NCI-H1092 treated with DMSO at 0.1 percent for 48 hours (cell line): ENCODE measurements around the gene TXNRD1.
"Not testable (repeated sequence)": the region's sequence is repeated elsewhere in the genome, so short reads cannot be mapped to it uniquely, and the experiment has no call there.

Experiments used
- DNase-seq: peaks from one replicate; lab custom pipeline; 2025; lab: John Stamatoyannopoulos, UW

The TXNRD1 gene

GRCh38 chr12:104328278-104328677, 112.7 kb downstream of the TXNRD1 start:
- DNase-seq = not testable (repeated sequence)

- DNase-seq = no peak
Observed at GRCh38 chr12:104328790-104329189, 113.2 kb downstream of the TXNRD1 start.

- no peak for DNase-seq
Observed at GRCh38 chr12:104329707-104330532, 114.3 kb downstream of the TXNRD1 start.

- no peak for DNase-seq
Observed at GRCh38 chr12:104331376-104331775, 115.8 kb downstream of the TXNRD1 start.

GRCh38 chr12:104332273-104332672, 116.7 kb downstream of the TXNRD1 start:
- DNase-seq = not testable (repeated sequence)

GRCh38 chr12:104333692-104334255, 118.2 kb downstream of the TXNRD1 start:
- no peak for DNase-seq

GRCh38 chr12:104334581-104334980, 119.0 kb downstream of the TXNRD1 start:
- no peak for DNase-seq

- DNase-seq = no peak
Observed at GRCh38 chr12:104336115-104336514, 120.5 kb downstream of the TXNRD1 start.

- DNase-seq = no peak
Observed at GRCh38 chr12:104337030-104337558, 121.5 kb downstream of the TXNRD1 start.

GRCh38 chr12:104339663-104340062, 124.1 kb downstream of the TXNRD1 start:
- no peak for DNase-seq

GRCh38 chr12:104340177-104340576, 124.6 kb downstream of the TXNRD1 start:
- no peak for DNase-seq

GRCh38 chr12:104340925-104341611, 125.5 kb downstream of the TXNRD1 start:
- no peak for DNase-seq

- DNase-seq = no peak
Observed at GRCh38 chr12:104342147-104342546, 126.6 kb downstream of the TXNRD1 start.

GRCh38 chr12:104342635-104343249, 127.2 kb downstream of the TXNRD1 start:
- DNase-seq = no peak

- DNase-seq = no peak
Observed at GRCh38 chr12:104344682-104345081, 129.1 kb downstream of the TXNRD1 start.

GRCh38 chr12:104345234-104346066, 129.9 kb downstream of the TXNRD1 start:
- DNase-seq = no peak

- DNase-seq = no peak
Observed at GRCh38 chr12:104347374-104348075, 131.9 kb downstream of the TXNRD1 start.

GRCh38 chr12:104348283-104348993, 132.9 kb downstream of the TXNRD1 start:
- DNase-seq = no peak

GRCh38 chr12:104348994-104349494, 133.5 kb downstream of the TXNRD1 start:
- DNase-seq = no peak
